Activated T-helper 2 cell treated with anti-CD3 and anti-CD28 coated beads, Interferon-gamma antibody, Interleukin-2, Interleukin-4, amounts not matched to agents 10 μg/mL and 5 μg/mL and 100 μg/mL, durations not matched to agents 14 hours and 24 hours and 36 hours (primary cell): ENCODE results near the gene LAMA5. TPM values are rescaled to one million over a fixed set of nuclear protein-coding genes. Genes with fewer than 3 reads are reported as not detected.

Experiments used
- DNase-seq: peaks from one replicate; pipeline ENCODE4 v3.0.0; 2021; ENCODE audit warnings: low spot score
- H3K27ac Mint-ChIP-seq: one replicate; pipeline ENCODE4 v1.8.0; 2021; ENCODE audit warnings: mixed read lengths
- H3K27me3 Mint-ChIP-seq: one replicate; pipeline ENCODE4 v1.8.0; 2021; ENCODE audit warnings: low read depth, mixed read lengths
- H3K36me3 Mint-ChIP-seq: one replicate; pipeline ENCODE4 v1.8.0; 2021; ENCODE audit warnings: low read depth, mixed read lengths
- H3K4me1 Mint-ChIP-seq: one replicate; pipeline ENCODE4 v1.8.0; 2021; ENCODE audit warnings: low read depth, mixed read lengths
- H3K4me3 Mint-ChIP-seq: one replicate; pipeline ENCODE4 v1.8.0; 2021; ENCODE audit warnings: low read depth, mild to moderate bottlenecking, moderate library complexity, mixed read lengths
- H3K9me3 Mint-ChIP-seq: one replicate; pipeline ENCODE4 v1.8.0; 2021; ENCODE audit warnings: mixed read lengths
- intact Hi-C: fragments of 100-400 bp; cut with micrococcal nuclease; formaldehyde crosslinking; loops from one replicate; pipeline ENCODE4 v1.15.1; 2023
- total RNA-seq: library from RNA; stranded (reverse); gene quantifications from 2 replicates; pipeline ENCODE4 v1.2.3, GENCODE V29; 2022

LAMA5 gene
- 3.1 and 3.9 TPM in 2 replicates for total RNA-seq

DNA sequence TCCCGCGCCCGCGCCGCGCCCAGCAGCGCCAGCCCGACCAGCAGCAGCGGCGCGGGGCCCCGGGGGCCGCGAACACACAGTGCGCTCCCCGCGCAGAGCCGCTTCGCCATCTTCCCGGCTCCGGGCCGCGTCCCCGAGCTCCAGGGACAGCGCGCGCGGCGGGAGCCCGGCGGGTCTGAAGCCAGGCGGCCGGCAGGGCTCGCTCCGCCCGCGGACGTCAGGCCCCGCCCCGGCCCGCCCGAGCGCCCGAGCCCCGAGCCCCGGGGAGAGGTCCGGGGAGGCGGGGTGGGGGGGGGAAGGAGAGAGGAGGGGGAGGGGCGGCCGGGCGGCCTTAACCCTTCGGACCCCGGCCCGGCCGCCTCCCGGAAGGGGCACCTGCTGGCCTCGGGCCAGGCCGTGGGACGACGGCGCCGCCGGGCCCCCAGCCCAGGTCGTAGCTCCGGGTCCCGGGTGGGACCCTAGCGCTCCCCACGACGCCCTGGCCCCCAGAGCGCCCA, at the start of gene LAMA5:
Gene LAMA5 (minus strand): TSS at position 177 of the 497 bp plus-strand sequence. CDS start 67 bp downstream, at position 110.
- H3K27me3 Mint-ChIP-seq = peaks cover 26% of the 10 kb centered on the region
- DNase-seq = no peak

DNA sequence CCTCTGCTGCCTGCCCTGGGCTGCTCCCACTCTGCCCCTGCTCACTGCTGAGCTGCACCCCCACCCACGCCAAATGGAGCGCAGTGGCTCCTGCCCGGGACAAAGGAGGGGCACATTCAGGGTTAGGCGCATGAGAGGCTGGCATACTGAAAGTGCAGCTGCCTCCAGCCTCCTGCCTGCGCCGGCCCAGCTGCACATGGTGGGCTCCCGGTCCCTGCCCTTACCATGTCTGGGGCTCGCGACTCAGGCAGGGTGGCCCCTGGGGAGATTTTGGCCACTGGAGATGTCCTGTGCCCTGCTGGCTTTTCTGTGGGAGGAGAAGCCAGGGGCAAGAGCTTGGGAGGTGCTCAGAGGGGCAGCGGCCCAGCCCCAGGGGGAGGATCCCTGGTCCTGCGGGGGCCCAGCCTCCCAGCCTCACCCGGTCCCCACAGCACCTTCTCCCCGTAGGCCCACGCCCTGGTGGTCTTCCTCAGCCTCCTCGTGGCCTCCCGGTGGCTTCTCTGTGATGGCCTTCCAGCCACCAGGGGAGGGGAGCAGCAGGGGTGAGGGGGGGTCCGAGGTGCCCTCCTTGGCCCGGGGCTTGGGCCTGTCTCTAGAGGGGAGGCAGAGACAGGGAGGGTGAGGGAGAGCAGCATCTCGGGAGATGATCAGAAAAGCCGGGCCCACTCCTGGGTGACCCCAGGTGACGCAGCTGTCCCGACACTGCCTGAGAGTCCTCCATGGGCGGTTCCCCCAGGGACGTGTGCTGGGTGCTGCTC, 48.4 kb upstream of the LAMA5 start:
- no peaks in the 10 kb centered on the region for H3K4me1 Mint-ChIP-seq
- no peaks in the 10 kb centered on the region for H3K27me3 Mint-ChIP-seq
- no peaks in the 10 kb centered on the region for H3K36me3 Mint-ChIP-seq
- no peaks in the 10 kb centered on the region for H3K9me3 Mint-ChIP-seq
- no peak overlapping the region for H3K27ac Mint-ChIP-seq
- no peak for DNase-seq
- intact Hi-C loops = no loop called here
- H3K4me3 Mint-ChIP-seq = no peak overlapping the region

More for the DNA sequence above, at the start of gene LAMA5:
- H3K36me3 Mint-ChIP-seq = no peaks in the 10 kb centered on the region
- H3K4me1 Mint-ChIP-seq = peaks cover 4% of the 10 kb centered on the region
- no peaks in the 10 kb centered on the region for H3K9me3 Mint-ChIP-seq
- peak within 1 kb of the TSS; percentile 39 for H3K4me3 Mint-ChIP-seq
- intact Hi-C loops = no loop called here
- H3K27ac Mint-ChIP-seq = no peak within 1 kb of the TSS

GRCh38 chr20:62413896-62414481, 46.9 kb upstream of the LAMA5 start:
- Mint-ChIP-seq H3K27me3 (no peaks in the 10 kb centered on the region), H3K4me1 (peaks cover 6% of the 10 kb centered on the region)
- intact Hi-C loops = no loop called here

GRCh38 chr20:62413025-62413570, 46.0 kb upstream of the LAMA5 start:
- no peak overlapping the region for H3K27ac Mint-ChIP-seq

More at GRCh38 chr20:62413896-62414481, 46.9 kb upstream of the LAMA5 start:
- Mint-ChIP-seq H3K4me3 (no peak overlapping the region), H3K9me3 (no peaks in the 10 kb centered on the region), H3K27ac (no peak overlapping the region), H3K36me3 (no peaks in the 10 kb centered on the region)
- DNase-seq = no peak

DNA sequence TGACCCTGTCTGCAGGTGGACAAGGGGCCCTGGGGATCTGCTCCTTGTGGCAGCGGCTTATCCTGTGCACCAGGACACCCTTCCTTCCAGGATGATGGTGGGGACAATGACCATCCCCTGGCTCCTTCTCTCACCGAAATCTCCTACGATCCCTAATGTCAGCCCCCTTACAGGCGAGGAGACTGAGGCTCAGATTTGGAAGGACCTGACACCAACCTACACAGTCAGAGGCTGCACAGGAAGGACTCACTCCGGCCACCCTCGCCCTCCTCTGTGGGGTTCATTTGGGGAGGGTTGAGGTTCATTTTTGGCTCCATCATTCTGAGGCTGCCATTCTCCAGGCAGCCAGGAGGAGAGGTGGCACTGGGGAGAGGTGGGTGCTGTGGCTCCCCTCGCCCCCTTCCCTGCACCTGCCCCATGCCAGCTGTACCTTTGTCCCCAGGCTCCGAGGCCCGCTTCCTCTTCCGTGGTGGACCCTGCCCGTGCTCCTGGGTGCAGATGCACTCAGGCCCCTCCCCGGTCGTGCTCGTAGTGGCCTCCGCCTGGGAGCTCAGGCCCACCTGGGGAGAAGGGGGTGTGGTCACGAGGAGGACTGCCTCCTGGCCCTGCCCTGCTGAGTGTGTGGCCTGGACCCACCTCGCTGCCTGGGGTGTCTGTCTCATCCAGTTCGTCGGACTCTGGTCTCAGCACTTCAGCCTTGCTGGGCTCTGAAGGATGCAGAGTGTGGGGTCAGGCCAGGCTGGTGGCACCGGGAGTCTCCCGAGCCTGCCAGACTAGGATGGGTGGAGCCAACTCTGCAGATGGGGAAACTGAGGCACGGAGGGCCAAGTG, 45.3 kb upstream of the LAMA5 start:
- intact Hi-C loops = no loop called here
- no peaks in the 10 kb centered on the region for H3K36me3 Mint-ChIP-seq
- H3K9me3 Mint-ChIP-seq = no peaks in the 10 kb centered on the region
- no peak overlapping the region for H3K4me3 Mint-ChIP-seq
- no peak for DNase-seq
- H3K4me1 Mint-ChIP-seq = peaks cover 6% of the 10 kb centered on the region
- no peak overlapping the region for H3K27ac Mint-ChIP-seq
- H3K27me3 Mint-ChIP-seq = no peaks in the 10 kb centered on the region

More at GRCh38 chr20:62413025-62413570, 46.0 kb upstream of the LAMA5 start:
- peaks cover 6% of the 10 kb centered on the region for H3K4me1 Mint-ChIP-seq
- DNase-seq = no peak
- intact Hi-C loops = no loop called here
- H3K27me3 Mint-ChIP-seq = no peaks in the 10 kb centered on the region
- H3K36me3 Mint-ChIP-seq = no peaks in the 10 kb centered on the region
- H3K9me3 Mint-ChIP-seq = no peaks in the 10 kb centered on the region
- H3K4me3 Mint-ChIP-seq = no peak overlapping the region

- no peak overlapping the region for H3K4me3 Mint-ChIP-seq
- intact Hi-C loops = no loop called here
- DNase-seq = no peak
Observed at GRCh38 chr20:62411479-62412193, 44.5 kb upstream of the LAMA5 start.

GRCh38 chr20:62410746-62411478, 43.8 kb upstream of the LAMA5 start:
- Mint-ChIP-seq H3K27ac (no peak overlapping the region), H3K4me1 (peaks cover 10% of the 10 kb centered on the region), H3K36me3 (no peaks in the 10 kb centered on the region), H3K27me3 (no peaks in the 10 kb centered on the region), H3K4me3 (no peak overlapping the region), H3K9me3 (no peaks in the 10 kb centered on the region)
- intact Hi-C loops = no loop called here
- DNase-seq = no peak

More at GRCh38 chr20:62411479-62412193, 44.5 kb upstream of the LAMA5 start:
- no peaks in the 10 kb centered on the region for H3K27me3 Mint-ChIP-seq
- no peak overlapping the region for H3K27ac Mint-ChIP-seq
- H3K9me3 Mint-ChIP-seq = no peaks in the 10 kb centered on the region
- no peaks in the 10 kb centered on the region for H3K36me3 Mint-ChIP-seq
- H3K4me1 Mint-ChIP-seq = peaks cover 6% of the 10 kb centered on the region

DNA sequence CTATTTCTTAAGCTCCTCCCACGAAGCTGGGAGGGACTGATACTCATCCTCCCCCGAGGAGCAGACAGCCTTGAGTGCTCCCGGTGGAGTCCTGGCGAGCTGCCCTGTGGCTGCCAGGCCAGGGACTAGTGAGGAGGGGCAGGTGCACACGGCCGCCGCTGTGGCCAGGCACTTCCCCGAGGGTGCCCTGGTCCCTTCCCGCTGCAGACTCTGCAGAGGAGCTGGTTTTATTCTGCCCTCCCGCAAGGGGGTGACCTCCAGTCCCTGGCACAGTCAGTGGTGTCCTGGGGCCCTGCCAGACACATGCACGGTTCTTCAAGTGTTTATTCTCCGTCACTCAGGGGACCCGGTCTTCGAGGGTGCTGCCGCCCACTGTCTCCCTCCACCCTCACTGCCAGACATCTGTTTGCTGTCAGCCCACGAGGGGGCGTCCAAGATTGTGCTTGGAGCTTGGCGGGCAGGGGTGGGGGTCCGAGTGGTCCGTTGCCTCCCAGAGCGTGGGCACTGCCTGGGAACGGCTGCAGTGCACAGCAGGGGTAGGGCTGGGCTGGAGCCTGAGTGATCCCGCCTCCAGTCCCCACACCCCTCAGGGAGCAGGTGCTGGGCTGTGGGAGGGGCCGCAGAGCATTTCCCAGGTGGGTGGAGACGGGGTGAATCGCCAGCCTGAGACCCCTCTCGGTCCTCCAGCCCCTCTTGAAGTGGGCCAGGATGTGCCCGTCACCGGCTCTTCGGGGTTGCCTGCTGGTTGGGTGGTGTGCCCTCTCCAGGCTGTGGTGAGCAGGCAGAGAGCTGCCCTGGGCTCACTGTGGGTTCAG, 43.0 kb upstream of the LAMA5 start:
- no peak overlapping the region for H3K27ac Mint-ChIP-seq
- peaks cover 2% of the 10 kb centered on the region for H3K36me3 Mint-ChIP-seq
- H3K4me3 Mint-ChIP-seq = no peak overlapping the region
- peak; percentile 33 for DNase-seq
- no peaks in the 10 kb centered on the region for H3K9me3 Mint-ChIP-seq
- H3K4me1 Mint-ChIP-seq = peaks cover 15% of the 10 kb centered on the region
- intact Hi-C loops = loop anchor here (5.0 to 10.0 kb wide), 2 partner anchors 205 to 382 kb away; no protein-coding TSS in a partner anchor
- no peaks in the 10 kb centered on the region for H3K27me3 Mint-ChIP-seq

DNA sequence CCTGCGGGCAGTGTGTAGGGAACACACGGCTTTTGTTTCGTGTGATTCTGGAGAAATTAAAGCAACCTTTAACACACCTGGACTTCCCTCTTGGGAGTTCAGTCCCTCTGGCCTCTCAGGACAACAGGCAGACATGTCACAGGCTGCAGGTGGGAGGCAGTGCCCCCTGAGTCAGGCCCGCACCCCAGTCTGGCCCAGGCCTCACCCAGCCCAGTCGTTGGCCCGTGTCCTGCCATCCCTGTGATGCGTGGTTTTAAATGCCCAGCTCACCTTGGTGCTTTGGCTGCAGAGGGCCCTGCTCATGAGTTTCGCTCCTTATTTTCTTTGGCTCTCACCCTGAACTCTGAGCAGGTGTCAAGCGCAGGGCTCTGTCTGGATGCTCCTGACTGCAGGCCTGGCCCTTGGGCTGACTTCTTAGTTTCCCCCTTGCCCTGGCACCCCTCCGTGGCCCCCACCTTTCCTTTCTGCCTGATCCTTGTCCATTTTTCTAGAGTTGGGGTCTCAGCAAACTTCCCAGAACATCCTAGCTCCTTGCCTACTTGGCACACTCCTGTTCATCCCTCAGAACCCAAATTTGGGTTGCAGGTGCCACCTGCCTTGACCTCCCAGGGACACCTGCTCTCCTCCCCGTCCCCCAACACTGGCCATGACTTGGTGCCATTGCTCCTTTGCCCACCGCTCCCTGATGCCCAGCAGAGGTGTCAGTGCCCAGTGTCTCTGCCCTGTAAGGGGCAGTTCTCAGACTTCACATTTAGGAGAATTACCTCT, 42.2 kb upstream of the LAMA5 start:
- Mint-ChIP-seq H3K27me3 (no peaks in the 10 kb centered on the region), H3K4me1 (peaks cover 18% of the 10 kb centered on the region), H3K4me3 (no peak overlapping the region), H3K27ac (no peak overlapping the region), H3K9me3 (no peaks in the 10 kb centered on the region), H3K36me3 (peaks cover 3% of the 10 kb centered on the region)
- intact Hi-C loops = loop anchor here (5.0 to 10.0 kb wide), 2 partner anchors 206 to 383 kb away; no protein-coding TSS in a partner anchor
- DNase-seq = no peak

GRCh38 chr20:62408640-62409039, 41.5 kb upstream of the LAMA5 start:
- Mint-ChIP-seq H3K27ac (no peak overlapping the region), H3K9me3 (no peaks in the 10 kb centered on the region), H3K36me3 (peaks cover 3% of the 10 kb centered on the region), H3K4me3 (no peak overlapping the region), H3K4me1 (peaks cover 19% of the 10 kb centered on the region), H3K27me3 (no peaks in the 10 kb centered on the region)
- intact Hi-C loops = loop anchor here (5.0 to 10.0 kb wide), 2 partner anchors 206 to 384 kb away; no protein-coding TSS in a partner anchor
- no peak for DNase-seq
